Astrocyte (in vitro differentiated cells and primary cell): ENCODE data around the gene NCOA3.

Source experiments
- CTCF ChIP-seq: IDR thresholded peaks from 2 replicates; pipeline ENCODE4 v1.5.1; 2011; ENCODE audit warnings: low read depth, mild to moderate bottlenecking, inconsistent platforms, low read length, moderate library complexity; ENCODE audit not compliant: insufficient read depth
- EZH2 ChIP-seq: IDR thresholded peaks from 2 replicates; pipeline ENCODE4 v1.6.1; 2012; ENCODE audit warnings: mild to moderate bottlenecking, low read length, inconsistent platforms; ENCODE audit not compliant: insufficient read depth

GRCh38 chr20:47581090-47581489 is 79.4 kb downstream of the NCOA3 start:
- TF ChIP-seq CTCF (no peak), EZH2 (no peak)
